Endothelial cell of hepatic sinusoid (primary cell): ENCODE measurements around the gene KIF1A.

ENCODE experiments used
- in situ Hi-C: cut with HindIII; loops from 2 replicates; pipeline ENCODE4 v1.10.0; 2017; ENCODE audit warnings: low sequenced_read_pairs

The KIF1A gene, protein sequence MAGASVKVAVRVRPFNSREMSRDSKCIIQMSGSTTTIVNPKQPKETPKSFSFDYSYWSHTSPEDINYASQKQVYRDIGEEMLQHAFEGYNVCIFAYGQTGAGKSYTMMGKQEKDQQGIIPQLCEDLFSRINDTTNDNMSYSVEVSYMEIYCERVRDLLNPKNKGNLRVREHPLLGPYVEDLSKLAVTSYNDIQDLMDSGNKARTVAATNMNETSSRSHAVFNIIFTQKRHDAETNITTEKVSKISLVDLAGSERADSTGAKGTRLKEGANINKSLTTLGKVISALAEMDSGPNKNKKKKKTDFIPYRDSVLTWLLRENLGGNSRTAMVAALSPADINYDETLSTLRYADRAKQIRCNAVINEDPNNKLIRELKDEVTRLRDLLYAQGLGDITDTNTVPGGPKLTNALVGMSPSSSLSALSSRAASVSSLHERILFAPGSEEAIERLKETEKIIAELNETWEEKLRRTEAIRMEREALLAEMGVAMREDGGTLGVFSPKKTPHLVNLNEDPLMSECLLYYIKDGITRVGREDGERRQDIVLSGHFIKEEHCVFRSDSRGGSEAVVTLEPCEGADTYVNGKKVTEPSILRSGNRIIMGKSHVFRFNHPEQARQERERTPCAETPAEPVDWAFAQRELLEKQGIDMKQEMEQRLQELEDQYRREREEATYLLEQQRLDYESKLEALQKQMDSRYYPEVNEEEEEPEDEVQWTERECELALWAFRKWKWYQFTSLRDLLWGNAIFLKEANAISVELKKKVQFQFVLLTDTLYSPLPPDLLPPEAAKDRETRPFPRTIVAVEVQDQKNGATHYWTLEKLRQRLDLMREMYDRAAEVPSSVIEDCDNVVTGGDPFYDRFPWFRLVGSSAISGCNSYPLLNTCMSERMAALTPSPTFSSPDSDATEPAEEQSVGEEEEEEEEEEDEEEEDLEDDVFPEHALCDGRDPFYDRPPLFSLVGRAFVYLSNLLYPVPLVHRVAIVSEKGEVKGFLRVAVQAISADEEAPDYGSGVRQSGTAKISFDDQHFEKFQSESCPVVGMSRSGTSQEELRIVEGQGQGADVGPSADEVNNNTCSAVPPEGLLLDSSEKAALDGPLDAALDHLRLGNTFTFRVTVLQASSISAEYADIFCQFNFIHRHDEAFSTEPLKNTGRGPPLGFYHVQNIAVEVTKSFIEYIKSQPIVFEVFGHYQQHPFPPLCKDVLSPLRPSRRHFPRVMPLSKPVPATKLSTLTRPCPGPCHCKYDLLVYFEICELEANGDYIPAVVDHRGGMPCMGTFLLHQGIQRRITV (N-terminal part only)

GRCh38 chr2:240819858-240820606, at the start of gene KIF1A:
TSS of gene KIF1A (minus strand) at chr2:240820219. CDS start at chr2:240797752, 22,467 bp downstream.
- in situ Hi-C loops: loop anchor here (10.0 kb wide), 1 partner anchor 65 kb away; no protein-coding TSS in a partner anchor

GRCh38 chr2:240869109-240869955, 49.3 kb upstream of the KIF1A start:
- in situ Hi-C loops: no loop called here

GRCh38 chr2:240868286-240869108, 48.5 kb upstream of the KIF1A start, which contains the start of gene AGXT:
TSS of gene AGXT (plus strand) at chr2:240868824. CDS start at chr2:240868866, 42 bp downstream.
- in situ Hi-C loops: no loop called here

DNA sequence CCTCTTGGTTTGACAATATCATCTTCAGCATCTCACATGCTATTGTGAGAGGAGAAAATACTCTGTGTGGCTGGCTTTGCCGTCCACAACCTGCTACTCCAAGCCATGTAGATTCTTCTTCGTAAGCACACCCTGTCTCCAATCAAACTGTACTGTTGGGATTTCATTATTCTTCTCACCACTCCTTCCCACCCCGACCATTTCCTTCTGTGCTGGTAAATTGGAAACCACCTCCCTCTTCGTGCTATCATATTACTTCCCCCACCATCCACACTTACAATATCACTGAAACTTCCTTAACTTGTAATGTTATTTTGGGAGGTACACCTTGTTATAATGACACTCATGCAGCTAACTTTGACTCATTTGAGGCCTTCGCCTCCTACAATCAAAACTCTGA, 45.4 kb upstream of the KIF1A start:
- in situ Hi-C loops: no loop called here

DNA sequence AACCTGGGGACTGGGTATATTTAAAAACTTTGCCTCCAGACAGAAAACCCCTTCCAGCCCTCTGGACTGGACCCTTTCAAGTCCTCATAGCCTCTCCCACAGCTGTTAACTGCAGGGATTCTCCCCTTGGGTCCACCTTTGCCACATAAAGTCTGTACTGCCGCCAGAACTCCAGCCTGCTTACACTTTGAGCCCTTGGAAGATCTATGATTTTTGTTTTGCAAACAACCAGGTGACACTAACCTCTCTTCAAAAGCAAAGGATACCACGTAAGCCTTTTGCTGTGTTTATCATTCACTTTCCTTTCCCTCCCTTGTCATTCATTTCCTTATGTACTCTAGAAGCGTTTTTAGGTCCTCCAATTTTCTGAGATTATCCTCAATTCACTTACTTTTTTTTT, 44.5 kb upstream of the KIF1A start:
- in situ Hi-C loops: no loop called here

DNA sequence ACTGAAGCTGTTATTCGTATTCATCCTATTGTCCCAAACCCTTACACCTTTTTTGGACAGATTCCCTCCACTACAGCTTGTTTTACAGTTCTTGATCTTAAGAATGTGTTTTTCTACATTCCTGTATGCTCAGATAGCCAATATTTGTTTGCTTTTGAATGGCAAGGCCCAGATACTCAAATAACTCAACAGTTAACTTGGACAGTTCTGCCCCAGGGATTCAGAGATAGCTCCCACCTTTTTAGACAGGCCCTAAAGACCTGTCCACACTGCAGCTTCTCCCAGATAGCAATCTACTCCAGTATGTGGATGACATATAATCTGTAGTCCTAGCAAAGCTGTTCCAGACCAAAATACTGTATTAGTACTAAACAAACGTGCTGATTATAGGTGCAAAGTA, 41.5 kb upstream of the KIF1A start:
- in situ Hi-C loops: no loop called here

DNA sequence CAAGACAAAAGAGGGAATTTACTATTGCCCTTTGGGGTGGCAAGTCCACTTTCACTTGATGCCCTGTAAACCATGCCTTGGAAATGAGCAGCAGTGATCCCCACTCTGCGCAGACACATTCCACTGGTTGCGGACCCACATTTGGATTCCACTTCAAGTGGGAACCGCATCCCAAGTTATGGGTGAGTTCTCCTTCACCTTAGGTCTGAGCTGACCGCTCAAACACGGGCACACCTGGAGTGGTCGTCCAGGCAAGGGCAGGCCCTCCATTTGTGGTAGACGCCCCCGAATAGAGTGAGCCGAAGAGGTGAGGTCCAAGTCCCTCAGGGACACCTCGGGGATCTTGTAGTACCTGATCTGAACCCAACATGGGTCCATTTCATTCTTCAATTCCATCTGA, 38.9 kb upstream of the KIF1A start:
- in situ Hi-C loops: no loop called here

DNA sequence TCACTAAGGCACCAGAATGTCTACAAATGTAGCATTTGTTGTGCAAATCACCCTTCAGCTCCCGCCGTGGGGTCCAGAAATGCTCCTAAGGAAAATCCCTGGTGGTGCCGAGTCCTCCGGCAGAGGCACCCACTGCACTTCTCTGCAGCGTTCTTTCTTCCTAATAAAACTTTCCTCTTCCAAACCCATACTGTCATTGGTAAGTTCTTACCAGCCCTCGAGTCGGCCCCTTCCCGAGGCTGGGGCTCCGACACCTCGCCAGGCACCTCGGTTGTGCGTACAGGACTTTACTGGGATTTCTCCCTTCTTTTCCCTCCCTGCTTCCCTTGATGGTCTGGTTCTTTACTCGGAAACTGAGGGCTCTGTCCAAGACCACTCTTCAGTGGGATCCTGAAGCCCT, 38.3 kb upstream of the KIF1A start:
- in situ Hi-C loops: no loop called here

- in situ Hi-C loops: no loop called here
Measured at GRCh38 chr2:240857039-240858008, 37.3 kb upstream of the KIF1A start.

GRCh38 chr2:240856151-240856980, 36.3 kb upstream of the KIF1A start:
- in situ Hi-C loops: no loop called here

DNA sequence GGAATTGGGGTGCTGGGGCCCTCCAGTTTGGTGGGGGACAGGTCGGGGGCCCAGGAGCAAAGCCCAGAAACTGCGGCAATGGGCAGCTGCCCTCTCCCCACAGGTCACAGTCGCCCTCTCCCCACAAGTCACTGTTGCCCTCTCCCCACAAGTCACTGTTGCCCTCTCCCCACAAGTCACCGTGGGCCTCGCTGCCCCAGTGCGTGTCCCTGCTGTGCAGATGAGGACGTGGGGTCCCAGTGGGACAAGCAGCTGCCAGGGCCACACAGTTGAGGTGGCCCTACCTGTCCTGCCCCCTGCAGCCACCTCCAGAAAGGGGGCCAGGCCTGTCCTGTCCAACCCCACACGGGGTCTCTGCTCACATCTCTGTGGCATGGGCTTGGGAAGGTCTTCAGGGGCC, 35.7 kb upstream of the KIF1A start:
- in situ Hi-C loops: no loop called here

GRCh38 chr2:240852671-240853314, 32.8 kb upstream of the KIF1A start:
- in situ Hi-C loops: no loop called here

DNA sequence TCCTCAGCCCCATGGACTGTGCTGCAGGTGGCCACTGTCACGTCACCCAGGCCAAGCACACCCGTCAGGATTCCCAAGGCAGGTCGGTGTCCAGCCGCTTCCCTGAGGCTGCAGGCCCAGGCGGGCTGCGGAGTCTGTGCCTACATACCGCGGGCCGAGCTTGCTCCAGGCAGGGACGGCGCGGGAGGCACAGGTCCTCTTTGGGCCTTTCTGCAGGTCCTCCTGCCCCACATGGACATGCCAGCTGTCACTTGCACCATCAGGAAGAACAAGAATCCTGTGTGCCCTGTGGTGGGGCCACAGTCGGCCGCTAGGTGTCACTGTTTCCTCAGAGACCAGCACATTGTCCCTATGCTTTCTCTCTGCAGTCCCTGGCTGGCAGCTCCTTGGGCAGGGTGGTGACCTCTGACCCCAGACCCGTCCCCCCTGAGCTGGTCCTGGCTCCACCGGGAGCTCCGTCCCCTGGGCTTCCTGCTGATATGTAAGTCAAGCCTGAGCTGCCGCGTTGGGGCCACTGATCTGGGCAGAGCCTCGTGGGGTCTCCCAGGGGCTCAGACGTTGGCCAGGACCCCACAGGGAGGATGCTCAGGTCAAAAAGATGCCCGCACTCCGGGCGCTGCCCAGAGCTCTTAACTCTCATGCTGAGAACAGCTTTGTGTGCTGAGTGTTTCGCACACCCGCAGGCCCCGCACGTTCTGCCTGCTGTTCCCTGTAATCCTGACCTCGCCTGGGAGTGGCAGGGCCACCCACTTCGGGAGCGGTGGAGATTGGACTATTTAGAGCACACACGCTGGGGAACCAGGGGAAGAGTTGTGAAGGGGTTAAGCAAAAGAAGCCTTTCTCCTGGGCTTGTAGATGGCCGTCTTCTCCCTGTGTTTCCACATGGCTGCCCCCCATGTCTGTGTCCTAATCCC, 31.3 kb upstream of the KIF1A start:
- in situ Hi-C loops: no loop called here

- in situ Hi-C loops: no loop called here
Measured at GRCh38 chr2:240850756-240851077, 30.7 kb upstream of the KIF1A start.

GRCh38 chr2:240850026-240850425, 30.0 kb upstream of the KIF1A start:
- in situ Hi-C loops: no loop called here
